ENCODE results near the gene AOC2.

- TF ChIP-seq MYC (IDR thresholded peaks at IDR 0.05; ENCODE audit: insufficient read depth, insufficient read length, insufficient replicate concordance, low read length, severe bottlenecking) (no peak), RAD21 (IDR thresholded peaks at IDR 0.05; ENCODE audit: insufficient read depth, low read depth, low read length) (no peak), RELA (IDR thresholded peaks at IDR 0.05; ENCODE audit: borderline replicate concordance, partially characterized antibody) (no peak), TAF1 (IDR thresholded peaks at IDR 0.05; ENCODE audit: borderline replicate concordance, low read depth, low read length) (no peak), CHD2 (IDR thresholded peaks at IDR 0.05; ENCODE audit: borderline replicate concordance, low read depth, low read length) (no peak), CTCF (IDR thresholded peaks at IDR 0.05 in 2 of 3, conservative IDR thresholded peaks at IDR 0.05 in 1 of 3; ENCODE audit: control insufficient read depth in 2 of 3, extremely low read depth in 1 of 3, insufficient read depth in 1 of 3, low read depth in 3 of 3, low read length in 3 of 3) (no peak), NKRF (conservative IDR thresholded peaks at IDR 0.05) (no peak), SP1 (IDR thresholded peaks at IDR 0.05; ENCODE audit: low read depth, low read length) (no peak), POLR2AphosphoS5 (IDR thresholded peaks at IDR 0.05; ENCODE audit: low read length) (no peak), RAD51 (IDR thresholded peaks at IDR 0.05) (no peak)
These were observed 12.0 kb upstream of the AOC2 start for GRCh38 chr17:42832213-42832933.

Data from GM12878 (cell line).